ENCODE results near the gene LCE1B.

Gene LCE1B

DNA sequence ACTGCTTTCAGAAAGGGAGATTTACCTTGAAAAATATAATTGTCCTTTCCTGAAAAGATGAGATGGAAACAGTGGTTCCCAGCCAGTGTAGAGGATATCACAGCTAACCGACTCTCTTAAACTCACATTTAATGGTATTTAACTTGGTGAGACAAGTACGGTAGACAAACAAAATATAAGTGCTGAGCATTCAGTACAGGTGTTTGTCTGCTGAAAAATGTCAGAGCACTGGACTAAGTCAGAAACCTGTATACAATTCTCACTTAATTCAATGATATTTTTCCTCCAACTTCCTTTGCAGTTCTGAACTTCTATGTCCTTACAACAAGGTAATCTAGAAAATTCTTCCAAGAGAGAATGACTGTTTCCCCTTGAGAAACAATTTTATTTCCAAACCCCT is at the start of gene LCE1B:
LCE1B (plus strand) TSS at position 301 of the 400 bp plus-strand sequence. CDS start 476 bp downstream, outside the sequence.
- DNase-seq (ENCODE audit: low read depth): no peak

GRCh38 chr1:152768847-152769533 is 42.8 kb upstream of the LCE1B start:
- peak; percentile 3 for DNase-seq (ENCODE audit: low read depth)

GRCh38 chr1:152770411-152770810 is 41.4 kb upstream of the LCE1B start:
- no peak for DNase-seq (ENCODE audit: low read depth)

- no peak for DNase-seq (ENCODE audit: low read depth)
Observed at GRCh38 chr1:152774875-152775274, 36.9 kb upstream of the LCE1B start, which contains the start of gene LCE1F. LCE1F (plus strand) TSS chr1:152775140; CDS start chr1:152776372, 1,232 bp downstream.

- no peak for DNase-seq (ENCODE audit: low read depth)
Observed at GRCh38 chr1:152776361-152776760, 35.4 kb upstream of the LCE1B start.

GRCh38 chr1:152777510-152778137 is 34.1 kb upstream of the LCE1B start:
- peak; percentile 13 for DNase-seq (ENCODE audit: low read depth)

DNA sequence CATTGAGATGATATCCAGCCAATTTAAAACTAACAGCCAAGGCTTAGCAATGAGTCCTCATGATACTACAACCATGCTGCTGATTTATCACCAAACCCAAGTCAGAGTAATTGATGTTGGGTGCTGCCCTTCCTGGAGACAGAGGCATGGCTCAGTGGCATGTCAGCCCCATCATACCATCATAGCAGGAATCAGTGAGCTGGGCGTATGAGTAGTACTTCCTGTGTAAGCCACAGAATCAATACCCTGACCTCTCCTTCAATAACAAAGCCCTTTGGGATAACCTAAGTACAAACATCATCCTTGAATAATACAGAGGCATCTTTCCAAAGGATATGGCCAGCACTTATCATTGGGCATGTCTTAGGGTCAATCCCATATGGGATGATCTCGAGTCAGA is 28.7 kb upstream of the LCE1B start:
- DNase-seq (ENCODE audit: low read depth): no peak

DNA sequence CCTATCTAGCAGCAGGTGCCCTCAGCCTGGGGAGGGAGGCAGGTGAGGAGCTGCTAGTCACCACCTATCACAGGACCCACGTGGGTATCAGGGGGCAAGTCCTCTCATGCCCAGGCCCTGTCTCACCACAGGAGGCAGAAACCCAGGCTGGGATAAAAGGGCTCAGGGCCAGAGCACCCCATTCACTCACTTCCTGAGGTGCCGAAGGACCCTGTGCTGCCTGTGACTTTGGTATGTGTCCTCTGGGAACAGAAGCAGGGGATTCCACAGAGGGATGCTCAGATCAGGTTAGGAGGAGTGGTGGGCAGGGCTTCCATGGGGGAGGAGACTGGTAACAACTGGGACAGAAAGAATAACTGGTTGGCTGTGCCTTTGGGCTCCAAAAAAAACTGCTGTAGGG is 25.7 kb upstream of the LCE1B start, which contains the start of gene LCE1E:
LCE1E (plus strand) TSS at position 181 of the 400 bp plus-strand sequence. CDS start 1,043 bp downstream, outside the sequence.
- no peak for DNase-seq (ENCODE audit: low read depth)

DNA sequence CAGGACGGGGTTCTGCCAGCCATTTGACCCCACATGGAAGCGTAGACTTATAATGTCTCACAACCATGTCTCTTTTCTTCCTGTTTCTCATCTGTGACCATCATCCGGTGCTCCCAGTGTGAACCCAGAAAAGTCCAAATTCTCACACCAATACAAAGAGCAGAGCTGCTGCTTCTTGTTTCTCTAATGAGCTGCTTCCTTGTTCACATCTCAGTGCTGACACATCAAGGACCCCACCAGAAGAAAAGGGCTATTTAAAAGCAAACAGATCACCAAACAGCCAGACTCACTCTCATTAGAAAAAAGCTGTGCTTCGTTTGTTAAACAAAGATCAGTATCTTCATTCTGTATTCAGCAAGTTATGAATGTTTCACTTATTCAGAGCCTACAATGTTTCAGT is 16.1 kb upstream of the LCE1B start:
- DNase-seq (ENCODE audit: low read depth): no peak

- DNase-seq (ENCODE audit: low read depth): no peak
Observed at GRCh38 chr1:152796421-152796820, 15.3 kb upstream of the LCE1B start, which contains the start of gene LCE1D. LCE1D (plus strand) TSS chr1:152796721; CDS start chr1:152797795, 1,074 bp downstream.

DNA sequence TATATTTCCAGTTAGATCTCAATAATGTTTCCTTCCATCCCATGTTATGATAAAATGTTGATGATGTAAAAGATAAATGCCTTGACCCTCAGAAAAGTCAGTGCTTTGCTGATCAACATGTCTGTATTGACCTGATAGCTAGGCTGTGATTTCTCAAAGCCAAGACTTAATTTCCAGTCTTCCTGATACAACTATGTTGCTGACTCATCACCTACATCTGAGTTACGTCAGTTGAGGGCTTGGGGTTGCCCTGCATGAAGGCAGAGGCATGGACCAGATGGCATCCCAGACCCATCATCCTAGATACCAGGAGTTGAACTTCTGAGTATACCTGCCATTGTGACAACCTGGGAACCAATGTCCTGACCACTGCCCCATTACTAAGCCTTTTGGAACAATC is 10.4 kb upstream of the LCE1B start:
- DNase-seq (ENCODE audit: low read depth): no peak

DNA sequence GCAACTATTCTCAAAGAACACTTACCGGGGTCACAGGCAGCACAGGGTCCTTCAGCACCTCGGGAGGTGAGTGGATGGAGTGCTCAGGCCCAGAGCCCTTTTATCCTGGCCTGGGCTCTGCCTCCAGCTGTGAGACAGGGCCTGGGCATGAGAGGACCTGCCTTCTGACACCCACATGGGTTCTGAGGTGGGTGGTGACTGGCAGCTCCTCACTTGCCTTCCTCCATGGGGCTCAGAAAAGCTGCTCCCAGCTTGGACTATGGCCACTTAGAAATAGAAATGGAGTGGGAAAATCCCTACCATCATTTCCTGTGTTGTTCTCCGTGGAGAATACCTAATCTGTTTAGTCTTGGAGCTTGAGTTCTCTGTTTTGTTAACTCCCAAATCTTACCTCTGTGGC is 5.2 kb upstream of the LCE1B start, which contains the start of gene LCE1C:
LCE1C (minus strand) TSS at position 76 of the 400 bp plus-strand sequence. CDS start 1,173 bp downstream, outside the sequence.
- no peak for DNase-seq (ENCODE audit: low read depth)

DNA sequence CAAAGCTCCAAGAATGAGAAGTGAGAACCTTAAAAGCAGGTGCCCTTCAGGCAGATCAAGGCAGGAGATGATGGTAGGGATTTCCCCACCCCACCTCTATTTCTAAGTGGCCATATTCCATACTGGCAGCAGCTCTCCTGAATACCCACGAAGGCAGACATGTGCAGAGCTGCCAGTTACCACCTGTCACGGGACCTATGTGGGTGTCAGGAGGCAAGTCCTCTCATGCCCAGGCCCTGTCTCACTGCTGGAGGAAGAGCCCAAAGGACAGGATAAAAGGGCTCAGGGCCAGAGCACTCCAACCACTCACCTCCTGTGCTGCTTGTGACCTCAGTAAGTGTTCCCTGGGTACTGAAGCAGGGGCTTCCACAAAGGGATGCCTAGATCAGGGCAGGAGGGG is 721 bp upstream of the LCE1B start:
- DNase-seq (ENCODE audit: low read depth): no peak

GRCh38 chr1:152817309-152817708 is 5.5 kb downstream of the LCE1B start:
- DNase-seq (ENCODE audit: low read depth): no peak

- no peak for DNase-seq (ENCODE audit: low read depth)
Observed at GRCh38 chr1:152823294-152823693, 11.5 kb downstream of the LCE1B start.

GRCh38 chr1:152824964-152825363 is 13.2 kb downstream of the LCE1B start:
- DNase-seq (ENCODE audit: low read depth): no peak

DNA sequence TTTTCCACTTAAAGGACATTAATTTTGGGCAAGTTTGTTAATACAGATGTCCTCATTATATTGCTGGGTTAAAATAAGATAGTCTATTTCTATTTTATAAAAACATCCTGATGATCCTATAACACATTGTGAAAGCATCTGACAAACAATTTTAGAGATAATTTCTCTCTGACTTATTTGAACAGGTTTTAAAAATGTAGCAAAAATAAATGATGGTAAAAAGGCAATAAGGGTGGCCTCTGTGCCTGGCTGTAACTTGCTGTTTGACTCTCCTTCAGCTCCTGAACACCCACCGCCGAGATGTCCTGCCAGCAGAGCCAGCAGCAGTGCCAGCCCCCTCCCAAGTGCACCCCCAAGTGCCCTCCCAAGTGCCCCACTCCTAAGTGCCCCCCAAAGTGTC is 15.4 kb downstream of the LCE1B start, which contains the start of gene LCE1A:
LCE1A (plus strand) TSS at position 301 of the 400 bp plus-strand sequence; CDS start at position 301, 0 bp downstream.
- no peak for DNase-seq (ENCODE audit: low read depth)

DNA sequence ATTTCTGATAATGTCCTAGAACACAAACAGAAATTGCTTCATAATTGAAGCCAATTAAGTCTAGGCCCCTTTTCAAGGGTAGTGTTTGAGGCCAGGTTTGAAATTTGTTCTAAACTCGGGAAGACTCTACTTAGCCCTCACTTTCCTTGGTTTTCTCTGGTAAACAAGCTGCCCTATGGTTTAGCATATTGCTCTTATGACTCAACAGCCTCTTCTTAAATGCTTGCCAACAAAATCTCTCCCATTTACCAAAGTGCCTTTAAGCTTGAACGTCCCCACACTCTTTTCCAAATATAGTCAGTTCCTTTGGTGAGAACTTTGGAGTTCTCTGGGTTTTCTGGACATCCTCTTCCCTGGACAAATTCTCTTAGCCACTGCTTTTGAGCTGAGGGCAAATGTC is 25.1 kb downstream of the LCE1B start:
- DNase-seq (ENCODE audit: low read depth): no peak

DNA sequence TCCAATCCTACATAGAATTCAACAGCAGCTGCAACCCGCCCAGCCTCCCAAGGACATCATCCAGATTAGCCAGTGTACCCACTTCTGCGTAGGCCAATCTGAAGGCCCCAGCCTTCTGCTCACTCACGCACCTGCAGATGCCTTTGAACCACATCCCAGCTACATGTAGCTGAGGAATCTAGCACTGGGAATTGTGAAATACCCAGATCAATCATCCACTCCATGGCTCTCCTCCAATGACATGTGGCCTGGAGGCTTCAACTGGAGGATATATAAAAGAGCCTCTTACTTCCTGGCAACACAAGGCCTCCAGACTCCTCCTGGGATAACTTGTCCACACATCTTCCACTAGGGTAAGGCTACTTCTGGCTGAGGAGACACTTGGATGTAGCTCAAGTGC is 30.8 kb downstream of the LCE1B start, which contains the start of gene LCE6A:
LCE6A (plus strand) TSS at position 301 of the 400 bp plus-strand sequence. CDS start 665 bp downstream, outside the sequence.
- DNase-seq (ENCODE audit: low read depth): no peak

DNA sequence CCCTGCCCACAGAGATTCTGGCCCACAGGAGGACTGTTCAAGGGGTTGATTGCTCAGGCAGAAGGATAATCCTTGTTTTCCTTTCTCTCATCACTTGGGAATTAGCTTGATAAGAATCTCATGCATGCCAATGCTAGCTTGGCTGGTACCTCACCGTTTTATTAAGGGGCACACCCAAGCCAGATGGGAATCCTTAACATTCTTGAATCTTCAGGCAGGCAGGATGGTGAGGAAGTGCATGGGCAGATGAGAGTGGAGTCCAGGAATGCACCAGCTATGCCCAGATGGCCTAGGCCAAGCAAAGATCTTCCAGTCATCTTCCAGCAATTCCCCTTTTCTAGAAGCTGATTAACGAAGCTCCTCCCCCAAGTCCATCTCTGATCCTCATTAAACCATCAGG is 43.9 kb downstream of the LCE1B start:
- DNase-seq (ENCODE audit: low read depth): peak; percentile 46

DNA sequence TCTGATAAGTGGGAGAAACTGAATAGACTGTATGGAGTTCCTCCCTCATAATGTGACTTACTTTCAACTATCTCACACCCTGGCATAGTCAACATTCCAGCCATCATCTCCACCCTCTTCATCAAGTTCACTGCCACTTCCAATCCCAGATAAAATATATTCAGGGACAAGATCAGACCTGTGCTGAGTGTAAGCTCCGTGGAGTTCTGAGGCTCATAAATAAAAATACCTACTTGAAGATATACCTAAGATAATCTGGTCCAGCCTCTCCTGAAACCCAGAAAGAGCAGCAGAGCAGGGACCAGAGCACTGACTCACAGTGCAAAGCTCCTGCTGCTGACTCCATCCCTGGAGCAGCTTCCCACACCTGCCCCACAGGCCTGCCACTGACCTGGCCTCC is 46.3 kb downstream of the LCE1B start:
- DNase-seq (ENCODE audit: low read depth): no peak

- no peak for DNase-seq (ENCODE audit: low read depth)
Observed at GRCh38 chr1:152859696-152860095, 47.9 kb downstream of the LCE1B start, which contains the start of gene LCE7A. LCE7A (plus strand) TSS chr1:152859996; CDS start chr1:152860698, 702 bp downstream.

GRCh38 chr1:152860129-152860528 is 48.4 kb downstream of the LCE1B start:
- no peak for DNase-seq (ENCODE audit: low read depth)

Measured in EH (cell line).